ENCODE results near the gene CENPP. TPM values are rescaled to one million over a fixed set of nuclear protein-coding genes. Genes with fewer than 3 reads are reported as not detected.

CENPP gene
- total RNA-seq, 1 experiment from 2014 or later = 3.6 TPM

DNA sequence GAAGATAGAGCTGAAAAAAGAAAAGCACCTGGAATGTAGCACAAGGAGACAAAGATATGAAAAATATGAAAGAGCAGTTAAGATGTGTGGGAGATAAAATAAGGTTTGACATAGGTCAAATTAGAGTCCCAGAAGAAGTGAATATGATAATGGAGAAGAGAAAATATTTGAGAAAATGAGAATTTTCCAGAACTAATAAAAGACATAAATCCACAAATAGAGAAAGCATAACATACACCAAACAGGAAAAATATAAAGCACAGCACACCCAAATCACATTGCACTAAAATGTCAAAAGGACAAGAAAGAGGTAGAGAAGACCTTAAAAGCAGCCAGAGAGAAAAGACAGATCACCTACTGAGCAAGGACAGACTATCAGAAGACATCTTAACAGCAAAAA lies 300.7 kb downstream of the CENPP start:
- in situ Hi-C loops (cut with HindIII; ENCODE audit: low pct_unique_long_range_greater_than_20kb, low sequenced_read_pairs) = no loop called here

DNA sequence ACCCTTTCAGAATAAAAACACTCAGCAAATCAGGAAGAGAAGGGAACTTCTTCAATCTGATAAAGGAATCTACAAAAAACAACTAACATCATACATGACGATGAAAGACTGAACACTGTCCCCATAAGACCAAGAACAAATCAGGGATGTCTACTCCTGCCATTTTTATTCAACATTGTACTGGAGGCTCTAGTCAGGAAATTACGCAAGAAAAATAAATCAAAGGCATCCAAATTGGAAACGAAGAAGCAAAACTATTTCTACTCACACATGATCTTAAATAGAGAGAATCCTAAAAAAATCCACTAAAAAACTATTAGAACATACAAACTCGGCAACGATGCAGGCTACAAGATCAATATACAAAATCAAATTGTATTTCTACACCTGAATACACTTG lies 301.9 kb downstream of the CENPP start:
- in situ Hi-C loops (cut with HindIII; ENCODE audit: low pct_unique_long_range_greater_than_20kb, low sequenced_read_pairs) = no loop called here

More for the DNA sequence above, 300.7 kb downstream of the CENPP start:
- no peak for DNase-seq (ENCODE audit: low read depth)

DNA sequence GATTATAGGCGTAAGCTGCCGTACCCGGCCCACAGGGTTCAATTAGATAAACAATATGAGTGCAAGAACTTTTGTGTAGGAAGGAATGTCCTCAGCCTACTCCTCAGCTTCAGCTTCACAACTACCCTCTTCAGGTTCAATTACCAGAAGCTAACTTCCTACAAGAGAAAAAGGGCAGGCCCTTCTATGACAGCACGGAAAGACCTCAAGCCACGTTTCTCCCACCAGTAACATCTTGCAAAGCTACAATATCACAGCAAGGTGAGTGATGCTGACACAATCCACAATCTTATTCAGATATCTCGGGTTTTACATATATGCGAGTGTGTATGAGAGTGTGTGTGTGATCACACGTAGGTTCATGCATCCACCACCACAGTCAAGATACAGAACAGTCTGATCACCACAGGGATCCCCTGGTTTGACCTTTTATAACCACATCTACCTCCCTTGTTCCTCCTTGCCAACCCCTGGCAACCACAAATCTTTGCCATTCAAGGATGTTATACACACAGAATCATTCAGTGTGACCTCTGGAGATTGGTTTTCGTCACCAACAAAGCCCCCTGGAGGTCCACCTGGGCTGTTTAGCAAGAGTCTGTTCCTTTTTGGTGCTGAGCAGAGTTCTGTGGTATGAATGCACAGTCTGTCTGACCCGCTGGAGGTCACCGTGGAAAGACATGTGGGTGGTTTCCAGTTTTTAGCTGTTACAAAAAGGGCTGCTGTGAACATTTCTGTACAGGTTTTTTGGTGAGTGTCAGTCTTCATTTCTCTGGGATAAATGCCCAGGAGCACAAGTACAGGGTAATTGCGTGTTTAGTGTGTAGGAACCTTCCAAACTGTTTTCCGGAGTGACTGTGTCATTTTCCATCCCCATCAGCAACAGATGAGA lies 305.9 kb downstream of the CENPP start:
- DNase-seq (ENCODE audit: low read depth) = no peak
- in situ Hi-C loops (cut with HindIII; ENCODE audit: low pct_unique_long_range_greater_than_20kb, low sequenced_read_pairs) = no loop called here

More for the DNA sequence above, 301.9 kb downstream of the CENPP start:
- DNase-seq (ENCODE audit: low read depth) = no peak

DNA sequence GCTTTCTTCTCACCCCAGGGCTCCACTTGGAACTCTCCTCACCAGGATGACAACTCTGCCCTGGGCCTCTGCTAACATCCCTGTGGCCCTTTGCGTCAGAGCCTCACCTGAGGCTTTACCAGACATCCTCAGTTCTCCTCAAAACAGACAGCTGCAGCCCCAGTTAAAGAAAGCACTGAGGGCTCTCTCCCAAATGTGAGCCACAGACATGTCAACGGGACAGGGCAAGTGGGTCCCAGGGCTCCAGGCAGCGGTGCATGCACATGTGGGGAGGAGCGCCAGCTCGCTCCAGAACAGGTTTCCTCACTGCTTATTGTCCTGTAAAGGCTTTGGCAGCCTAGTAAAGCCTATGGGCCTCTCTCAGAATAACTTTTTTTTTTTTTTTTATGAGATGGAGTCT lies 306.9 kb downstream of the CENPP start:
- no peak for DNase-seq (ENCODE audit: low read depth)
- in situ Hi-C loops (cut with HindIII; ENCODE audit: low pct_unique_long_range_greater_than_20kb, low sequenced_read_pairs) = no loop called here

DNA sequence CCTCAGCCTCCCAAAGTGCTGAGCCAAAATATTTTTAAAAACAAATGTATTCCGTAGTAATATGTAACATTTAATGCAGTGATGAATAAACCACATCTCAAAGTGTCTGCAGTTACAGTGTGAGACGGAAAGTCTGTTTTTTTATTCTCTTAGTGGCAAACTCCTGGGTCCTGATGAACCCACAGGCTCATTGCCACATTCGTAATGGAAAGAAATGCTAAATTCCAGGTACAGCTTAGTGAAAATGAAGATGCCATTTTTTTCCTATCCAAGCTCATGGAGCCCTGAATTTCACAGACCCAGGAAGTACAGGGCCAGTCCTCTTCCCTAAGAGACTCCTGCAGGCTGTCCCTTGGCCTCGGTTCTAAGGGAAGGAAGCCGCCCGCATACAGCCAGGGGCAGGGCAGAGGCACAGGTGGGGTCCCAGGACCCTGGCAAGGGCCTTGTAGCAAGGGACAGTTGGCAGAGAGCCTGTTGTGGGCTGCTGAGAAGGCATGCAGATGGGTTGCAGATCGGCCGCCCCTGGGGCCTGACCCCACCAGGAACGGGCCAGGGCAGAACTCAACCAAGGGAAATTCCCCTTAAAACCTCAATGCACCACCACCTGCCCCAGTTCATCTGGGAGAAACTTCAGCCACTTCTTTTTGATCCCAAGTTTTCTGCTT lies 308.0 kb downstream of the CENPP start:
- in situ Hi-C loops (cut with HindIII; ENCODE audit: low pct_unique_long_range_greater_than_20kb, low sequenced_read_pairs) = no loop called here
- no peak for DNase-seq (ENCODE audit: low read depth)

DNA sequence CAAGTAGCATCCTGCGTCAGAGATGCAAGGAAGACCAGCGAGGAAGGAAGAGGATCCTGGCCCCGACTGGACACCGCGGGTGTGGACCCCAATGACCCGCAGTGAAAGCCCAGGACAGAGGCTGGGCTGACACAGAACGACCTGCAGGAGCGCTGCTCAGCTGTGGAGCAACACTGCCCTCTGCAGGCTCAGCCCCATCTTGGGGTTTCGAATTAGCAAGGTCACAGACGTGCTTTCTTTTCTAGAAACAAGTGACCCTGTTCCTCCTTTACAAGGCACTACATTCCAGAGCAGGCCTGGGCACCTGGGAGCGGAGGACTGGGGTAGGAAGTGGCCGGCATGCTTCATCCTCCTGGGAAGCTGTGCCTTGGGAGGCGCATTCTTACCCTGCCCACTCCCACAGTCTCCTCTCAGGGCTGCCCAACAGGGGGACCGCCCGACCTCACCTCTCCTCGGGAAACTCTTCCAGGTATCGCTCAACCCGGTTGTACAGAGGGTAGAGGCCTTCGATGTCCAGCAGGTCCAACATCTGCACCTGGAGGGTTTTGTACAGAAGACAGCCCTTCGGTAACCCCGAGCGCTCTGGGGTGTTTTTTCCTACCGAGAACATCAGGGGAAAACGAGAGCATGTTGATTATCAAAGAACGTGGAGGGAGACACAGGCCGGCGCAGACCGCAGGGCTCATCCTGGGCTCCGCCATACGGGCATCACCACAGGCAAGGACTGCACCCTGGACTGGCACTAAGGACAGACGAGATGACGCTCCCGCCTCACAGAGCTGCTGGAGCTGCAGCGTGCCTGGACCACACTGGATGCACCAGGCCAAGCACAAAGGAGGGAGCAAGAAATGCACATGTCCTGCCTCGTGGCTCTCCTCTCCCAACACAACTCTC lies 309.2 kb downstream of the CENPP start:
- in situ Hi-C loops (cut with HindIII; ENCODE audit: low pct_unique_long_range_greater_than_20kb, low sequenced_read_pairs) = no loop called here
- peak; percentile 48 for DNase-seq (ENCODE audit: low read depth)

DNA sequence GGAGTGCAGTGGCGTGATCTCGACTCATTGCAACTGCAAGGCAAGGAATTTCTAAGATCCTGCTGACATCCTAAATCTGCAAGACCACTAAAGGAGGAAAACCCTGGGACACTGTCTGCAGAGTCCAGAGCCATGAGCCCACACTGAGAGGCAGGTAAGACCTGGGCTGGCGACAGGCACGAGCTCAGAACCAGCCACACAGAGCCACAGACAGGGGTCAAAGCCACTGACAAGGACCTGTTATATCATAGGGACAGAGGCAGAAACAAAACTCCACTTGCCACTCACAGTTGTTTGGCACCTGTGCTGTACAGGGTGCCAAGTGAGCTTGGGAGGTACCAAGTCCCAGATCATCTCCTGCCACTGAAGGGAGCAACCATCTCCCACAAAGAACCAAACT lies 310.0 kb downstream of the CENPP start:
- in situ Hi-C loops (cut with HindIII; ENCODE audit: low pct_unique_long_range_greater_than_20kb, low sequenced_read_pairs) = no loop called here
- DNase-seq (ENCODE audit: low read depth) = no peak

DNA sequence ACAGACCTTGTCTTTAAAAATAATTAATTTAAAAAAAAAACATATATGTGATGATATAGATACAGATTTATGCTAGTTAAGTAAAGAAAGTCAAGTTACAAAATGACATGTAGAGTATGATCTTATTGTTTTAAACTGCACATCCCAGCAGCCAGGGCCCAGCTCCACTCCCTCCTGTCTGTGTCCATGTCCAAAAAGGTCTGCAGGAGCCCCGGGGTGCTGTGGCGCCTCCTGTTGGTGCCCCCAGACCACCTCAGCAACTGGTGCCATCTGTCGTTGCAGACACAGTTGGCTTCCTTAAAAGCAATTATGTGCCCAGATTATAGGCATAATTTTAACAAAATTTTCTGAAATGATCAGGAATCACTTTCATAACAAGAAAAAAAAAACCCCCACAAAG lies 310.9 kb downstream of the CENPP start:
- DNase-seq (ENCODE audit: low read depth) = no peak
- in situ Hi-C loops (cut with HindIII; ENCODE audit: low pct_unique_long_range_greater_than_20kb, low sequenced_read_pairs) = no loop called here

DNA sequence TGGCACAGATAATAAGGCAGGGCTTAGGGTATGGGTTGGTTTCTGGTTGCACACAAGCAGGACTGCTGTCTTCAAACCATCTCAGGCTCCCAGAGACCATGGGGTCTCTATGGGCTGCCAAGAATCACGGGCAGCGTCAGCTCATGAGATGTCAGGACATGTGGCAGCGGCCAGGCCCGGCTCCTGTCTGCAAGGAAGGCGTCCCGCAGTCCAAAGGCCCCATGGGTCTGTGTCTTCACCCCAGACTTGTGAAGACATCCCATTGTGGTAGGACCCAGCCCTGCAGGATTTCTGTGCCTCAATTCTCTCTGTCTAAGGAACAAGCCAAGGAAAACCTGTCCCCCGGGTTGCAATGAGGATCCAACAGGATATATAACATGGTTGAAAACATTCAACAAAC lies 311.6 kb downstream of the CENPP start:
- in situ Hi-C loops (cut with HindIII; ENCODE audit: low pct_unique_long_range_greater_than_20kb, low sequenced_read_pairs) = no loop called here
- no peak for DNase-seq (ENCODE audit: low read depth)

DNA sequence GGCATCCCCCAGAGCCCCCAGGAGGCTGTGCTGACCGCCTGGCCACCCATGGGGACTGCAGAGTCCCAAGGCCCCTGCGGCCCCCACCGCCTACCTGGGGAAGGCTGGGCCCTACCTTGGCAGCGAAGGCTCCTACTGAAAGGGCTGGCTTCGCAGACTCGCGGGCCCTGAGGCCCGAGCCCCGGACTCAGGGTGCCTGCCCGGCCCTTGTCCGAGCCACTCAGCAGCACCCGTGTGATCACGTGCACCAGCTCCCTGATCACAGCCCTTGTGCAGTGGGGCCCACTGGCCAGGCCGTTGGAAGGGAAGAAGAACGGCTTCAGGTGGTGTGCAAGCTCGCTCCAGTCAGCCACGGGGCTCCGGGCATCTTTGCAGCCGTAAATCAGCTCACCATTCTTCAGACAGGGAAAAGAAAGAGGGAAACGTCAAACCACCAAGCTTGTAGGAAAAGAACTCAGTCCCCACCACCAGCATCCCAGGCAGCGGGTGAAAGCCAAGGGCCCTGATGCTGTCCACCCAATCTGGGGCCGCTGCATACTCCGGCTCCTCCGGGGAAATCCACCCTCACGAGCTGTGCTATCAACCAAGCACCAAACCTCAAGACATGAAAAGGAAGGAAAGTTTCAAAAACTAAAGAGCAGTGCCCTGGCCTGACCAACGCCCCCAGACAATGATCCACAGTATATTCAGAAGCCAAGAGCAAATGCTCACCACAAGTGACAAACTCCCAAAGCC lies 312.3 kb downstream of the CENPP start:
- in situ Hi-C loops (cut with HindIII; ENCODE audit: low pct_unique_long_range_greater_than_20kb, low sequenced_read_pairs) = no loop called here
- DNase-seq (ENCODE audit: low read depth) = no peak

DNA sequence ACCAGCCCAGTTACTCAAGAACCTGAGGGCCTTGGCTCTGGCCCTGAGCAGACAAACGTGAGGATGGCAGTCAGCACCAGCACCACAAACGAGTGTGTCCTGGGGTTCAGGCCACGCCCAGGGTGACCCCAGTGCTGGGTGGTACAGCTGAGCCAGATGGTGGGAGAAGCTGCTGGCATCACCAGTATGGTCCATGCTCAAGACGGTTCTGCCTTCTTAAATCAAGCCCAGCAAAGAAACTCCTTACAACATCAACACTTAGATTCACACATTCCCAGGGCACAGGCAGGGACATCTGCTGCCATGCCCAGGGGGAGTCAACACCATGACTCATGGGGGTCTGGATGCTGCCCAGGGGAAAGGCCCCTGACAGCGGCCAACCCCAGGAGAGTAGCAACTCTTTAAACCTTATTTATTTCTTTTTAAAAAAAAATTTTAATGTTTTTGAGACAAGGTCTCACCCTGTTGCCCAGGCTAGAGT lies 312.9 kb downstream of the CENPP start:
- DNase-seq (ENCODE audit: low read depth) = no peak
- in situ Hi-C loops (cut with HindIII; ENCODE audit: low pct_unique_long_range_greater_than_20kb, low sequenced_read_pairs) = no loop called here

DNA sequence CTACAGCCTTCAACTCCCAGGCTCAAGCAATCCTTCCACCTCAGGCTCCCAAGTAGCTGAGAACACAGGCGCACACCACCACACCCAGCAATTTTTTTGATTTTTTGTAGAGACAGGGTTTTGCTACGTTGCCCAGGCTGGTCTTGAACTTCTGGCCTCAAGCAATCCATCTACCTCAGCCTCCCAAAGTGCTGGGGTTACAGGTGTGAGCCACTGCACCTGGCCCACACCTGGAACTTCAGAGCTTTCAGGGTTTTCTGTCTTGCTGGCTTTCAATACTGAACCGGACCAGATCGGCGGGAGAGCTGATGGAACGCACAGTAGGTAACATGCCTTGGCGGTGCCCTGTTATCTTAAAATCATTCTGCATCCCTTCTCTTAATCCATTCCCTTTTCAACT lies 313.4 kb downstream of the CENPP start:
- DNase-seq (ENCODE audit: low read depth) = no peak

DNA sequence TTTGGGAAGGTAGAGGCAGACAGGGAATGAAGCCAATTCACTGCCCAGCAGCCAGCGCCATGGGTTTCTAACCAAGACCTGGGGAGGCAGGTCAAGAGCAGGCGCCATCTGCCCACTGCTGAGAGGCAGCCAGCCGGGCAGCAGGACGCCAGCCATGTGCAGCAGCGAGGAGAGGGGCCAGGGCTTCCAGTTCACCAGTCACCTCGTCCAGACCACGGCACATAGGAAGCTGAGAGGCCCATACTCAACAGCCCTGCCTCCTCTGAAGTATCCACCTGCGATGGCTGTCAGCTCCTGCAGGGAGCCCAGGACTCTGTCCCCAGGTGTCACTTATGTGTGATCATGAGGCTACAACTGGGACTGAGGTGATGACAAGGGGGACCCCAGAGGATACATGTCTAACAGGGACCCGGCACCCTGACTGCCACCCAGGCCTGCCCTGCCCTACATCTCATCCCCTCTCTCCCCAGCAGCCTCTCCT lies 314.1 kb downstream of the CENPP start:
- in situ Hi-C loops (cut with HindIII; ENCODE audit: low pct_unique_long_range_greater_than_20kb, low sequenced_read_pairs) = no loop called here

More for the DNA sequence above, 313.4 kb downstream of the CENPP start:
- in situ Hi-C loops (cut with HindIII; ENCODE audit: low pct_unique_long_range_greater_than_20kb, low sequenced_read_pairs) = no loop called here

DNA sequence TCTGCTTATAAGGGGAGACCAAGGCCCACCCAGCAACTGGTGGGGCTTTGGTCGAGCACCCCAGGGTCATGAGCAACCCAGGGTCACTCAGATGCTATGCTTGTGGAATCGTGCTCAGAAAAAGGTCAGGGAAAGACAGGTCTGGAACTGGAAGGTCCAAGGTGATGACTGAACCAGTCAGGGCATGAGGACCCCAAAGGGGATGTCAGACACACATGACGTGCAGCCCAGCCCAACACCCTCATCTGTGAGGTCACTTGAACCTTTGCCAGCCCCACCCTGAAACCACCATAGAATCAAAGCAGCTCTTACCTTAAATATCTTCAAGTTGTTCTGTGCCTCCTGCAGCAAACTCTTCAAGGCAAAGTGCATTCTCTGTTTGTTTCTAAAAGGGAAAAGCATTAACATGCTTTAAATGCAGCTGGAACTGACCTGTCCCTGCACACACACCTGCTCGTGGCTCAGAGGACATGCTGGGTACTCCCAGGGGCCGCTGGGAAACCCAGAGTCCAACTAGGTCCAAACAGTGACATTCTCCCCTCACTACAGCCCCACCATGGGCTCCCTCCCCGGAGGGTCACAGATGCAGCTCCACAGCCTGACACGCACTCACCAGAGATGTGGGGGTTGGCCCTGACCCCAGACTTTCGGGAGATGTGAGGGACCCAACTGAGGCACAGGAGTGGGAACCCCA lies 314.8 kb downstream of the CENPP start:
- in situ Hi-C loops (cut with HindIII; ENCODE audit: low pct_unique_long_range_greater_than_20kb, low sequenced_read_pairs) = no loop called here
- no peak for DNase-seq (ENCODE audit: low read depth)

More for the DNA sequence above, 314.1 kb downstream of the CENPP start:
- DNase-seq (ENCODE audit: low read depth) = no peak

DNA sequence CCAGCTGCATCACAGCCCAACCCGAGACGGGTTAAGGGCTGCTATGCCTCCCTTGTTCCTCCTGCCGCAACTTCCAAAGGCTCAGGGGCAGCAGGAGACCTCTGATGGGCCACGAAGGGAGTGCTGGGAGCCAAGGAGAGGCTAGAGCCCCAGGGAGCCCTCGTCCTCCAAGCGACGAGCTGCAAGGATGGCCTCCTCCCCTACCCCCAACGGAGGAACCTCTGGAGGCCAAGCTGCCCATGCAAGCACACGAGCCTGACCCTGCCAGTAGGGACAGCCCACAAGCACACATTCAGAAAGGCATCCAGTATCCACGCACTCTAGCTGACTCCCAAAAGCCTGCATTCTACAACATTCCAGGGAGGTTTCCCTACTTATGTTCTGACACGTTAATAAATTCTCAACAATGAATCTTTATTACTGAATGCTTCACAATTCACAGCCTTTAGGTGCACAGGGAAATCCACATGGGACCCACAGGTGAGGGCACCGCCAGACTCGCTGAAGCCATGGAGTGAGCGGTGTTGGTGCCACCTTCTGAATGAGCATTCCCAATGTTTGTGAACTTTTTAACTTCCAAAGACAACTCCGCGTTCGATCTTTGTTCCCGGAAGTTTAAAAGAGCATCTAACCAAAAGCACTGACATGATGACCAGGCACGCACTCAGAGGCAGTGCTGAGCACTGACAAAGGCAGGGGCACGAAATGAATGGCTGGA lies 315.5 kb downstream of the CENPP start:
- DNase-seq (ENCODE audit: low read depth) = no peak
- in situ Hi-C loops (cut with HindIII; ENCODE audit: low pct_unique_long_range_greater_than_20kb, low sequenced_read_pairs) = no loop called here

DNA sequence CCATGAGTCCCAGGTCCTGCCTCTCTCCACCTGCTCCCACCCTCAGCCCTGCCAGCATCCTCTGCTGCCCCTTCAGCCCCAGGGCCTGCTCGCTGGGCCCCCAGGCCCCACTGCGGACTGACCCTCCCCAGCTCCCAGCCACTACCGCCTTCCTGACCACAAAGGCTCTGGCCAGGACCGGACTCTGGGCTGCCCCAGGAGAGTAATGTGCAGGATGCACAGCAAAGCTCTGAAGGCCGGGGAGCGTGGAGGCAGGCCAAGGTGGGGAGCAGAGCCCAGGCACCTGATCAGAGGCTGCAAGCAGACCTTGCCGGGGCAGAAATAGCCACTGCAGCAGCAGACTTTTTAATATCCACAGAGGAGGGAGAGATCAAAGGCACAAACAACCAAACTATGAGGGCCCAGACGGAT lies 316.3 kb downstream of the CENPP start:
- DNase-seq (ENCODE audit: low read depth) = no peak
- in situ Hi-C loops (cut with HindIII; ENCODE audit: low pct_unique_long_range_greater_than_20kb, low sequenced_read_pairs) = no loop called here

DNA sequence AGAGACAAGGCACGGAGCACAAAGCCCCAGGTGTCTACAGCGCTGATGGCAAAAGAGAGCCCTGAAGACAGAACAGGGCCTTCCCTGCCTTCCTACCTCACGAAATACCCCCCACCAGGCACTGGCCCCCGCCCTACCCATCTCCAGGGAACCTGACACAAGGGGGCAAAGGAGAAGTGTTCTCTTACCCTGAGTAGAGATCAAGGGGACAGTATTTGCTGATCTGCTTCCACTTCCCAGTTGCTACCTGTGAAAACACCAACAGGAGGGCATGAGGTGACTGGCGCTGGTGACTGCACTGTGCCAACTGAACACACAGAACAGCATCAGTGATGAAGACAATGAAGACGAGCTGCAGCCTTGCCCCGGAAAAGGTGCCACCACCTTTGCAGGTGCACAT lies 316.8 kb downstream of the CENPP start:
- in situ Hi-C loops (cut with HindIII; ENCODE audit: low pct_unique_long_range_greater_than_20kb, low sequenced_read_pairs) = no loop called here
- no peak for DNase-seq (ENCODE audit: low read depth)
